Uterus (tissue), 2 donors: Measurements from ENCODE around the gene PAM16.

ENCODE experiments used
- CTCF ChIP-seq, 4 experiments: fragments of 200-600 bp in 2 of 4; fragments of 450-650 bp in 2 of 4; sonication (generic) in 2 of 4; IDR thresholded peaks; one replicate each; pipeline ENCODE4 v1.5.1; 2016 to 2019; ENCODE audit warnings: antibody characterized with exemption in 4 of 4, mild to moderate bottlenecking in 2 of 4, moderate library complexity in 1 of 4
- POLR2A ChIP-seq, 2 donors: fragments of 450-650 bp; IDR thresholded peaks; one replicate each; pipeline ENCODE4 v1.6.1; 2016; ENCODE audit warnings: antibody characterized with exemption in 2 of 2, mild to moderate bottlenecking in 1 of 2, moderate library complexity in 1 of 2

- TF ChIP-seq CTCF (IDR thresholded peaks at IDR 0.05) (no peak), POLR2A (IDR thresholded peaks at IDR 0.05) (no peak)
Measured at GRCh38 chr16:4344983-4345835, 5.9 kb downstream of the PAM16 start.
